Muscle of arm (tissue), 12 donors: ENCODE data around the gene FBLIM1. TPM values are rescaled to one million over a fixed set of nuclear protein-coding genes. Genes with fewer than 3 reads are reported as not detected.

Experiments
- DNase-seq: peaks from one replicate; pipeline ENCODE4 v3.0.0-alpha.2; 2013
- polyA plus RNA-seq, 12 donors: library from polyadenylated mRNA; unstranded; fragments of 120-200 nt; gene quantifications; one replicate each; pipeline ENCODE4 v1.2.1, GENCODE V29; 2013; ENCODE audit not compliant: insufficient read length in 12 of 12

The FBLIM1 gene
- polyA plus RNA-seq, 12 donors, result 14.3 to 85.7 (median 31.6) TPM; not detected in 1

DNA sequence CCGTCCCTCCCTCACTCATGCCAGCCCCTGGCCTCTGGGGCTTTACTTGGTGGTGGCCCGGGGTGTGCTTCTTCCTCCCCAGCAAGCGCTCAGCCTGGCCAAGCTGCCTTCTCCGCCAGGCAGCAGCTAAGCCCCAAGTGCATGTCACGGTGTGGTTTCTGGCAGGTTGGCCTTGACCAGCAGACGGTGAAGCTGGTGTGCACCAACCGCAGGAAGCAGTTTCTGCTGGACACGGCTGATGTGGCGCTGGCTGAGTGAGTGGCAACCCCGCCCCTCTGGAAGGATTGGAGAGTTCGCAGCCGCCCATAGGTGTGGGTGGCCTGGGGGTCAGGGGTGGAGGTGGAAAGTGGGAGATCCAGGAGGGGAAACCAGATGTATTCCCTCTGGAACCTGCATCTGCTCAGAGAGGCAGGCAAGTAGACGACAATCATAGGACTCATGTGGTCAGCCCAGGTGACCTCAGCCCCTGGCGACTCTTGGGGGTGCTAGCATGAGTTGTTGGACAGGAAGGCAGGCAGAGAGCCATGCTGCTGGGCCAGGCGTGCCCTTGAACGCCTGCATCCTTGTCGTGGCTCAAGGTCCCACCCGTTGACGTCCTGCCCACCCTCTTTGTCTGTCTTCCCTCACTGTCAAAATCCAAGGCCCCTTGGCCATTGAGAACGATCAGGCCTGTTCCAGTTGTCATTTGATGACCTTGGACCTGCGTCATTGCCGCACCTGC lies 29.5 kb upstream of the FBLIM1 start:
- no peak for DNase-seq

DNA sequence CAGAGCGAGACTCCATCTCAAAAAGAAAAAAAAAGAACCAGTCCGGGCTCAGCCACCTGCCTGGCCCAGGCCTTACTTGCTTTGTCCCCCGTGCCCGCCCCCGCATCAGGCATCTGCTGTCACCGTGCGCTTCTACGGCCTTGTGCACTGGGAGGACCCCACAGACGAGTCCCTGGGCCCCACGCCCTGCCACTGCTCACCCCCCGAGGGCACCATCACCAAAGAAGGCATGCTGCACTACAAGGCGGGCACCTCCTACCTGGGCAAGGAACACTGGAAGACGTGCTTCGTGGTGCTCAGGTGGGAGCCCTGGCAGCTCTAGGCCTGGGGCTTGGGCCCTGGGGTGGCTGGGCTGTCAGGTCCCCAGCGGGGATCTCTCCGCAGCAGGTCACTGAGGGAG lies 28.2 kb upstream of the FBLIM1 start:
- no peak for DNase-seq

DNA sequence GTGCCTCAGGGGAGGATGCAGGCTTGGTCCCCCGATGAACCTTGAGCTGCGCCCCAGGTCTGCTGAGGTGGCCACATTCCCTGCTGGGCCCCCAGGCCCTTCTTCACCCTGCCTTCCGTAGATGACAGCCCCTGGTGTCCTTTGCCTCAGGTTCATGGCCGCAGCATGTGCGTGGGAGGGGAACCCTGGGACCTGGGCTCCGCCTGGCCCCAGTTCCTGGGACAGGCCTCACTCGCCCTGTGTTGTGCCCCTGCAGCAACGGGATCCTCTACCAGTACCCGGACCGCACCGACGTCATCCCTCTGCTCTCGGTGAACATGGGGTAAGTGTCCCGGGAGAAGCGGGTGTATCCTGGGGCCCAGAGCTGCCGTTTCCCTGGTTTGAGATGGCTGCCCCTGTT lies 27.7 kb upstream of the FBLIM1 start:
- DNase-seq, result no peak

DNA sequence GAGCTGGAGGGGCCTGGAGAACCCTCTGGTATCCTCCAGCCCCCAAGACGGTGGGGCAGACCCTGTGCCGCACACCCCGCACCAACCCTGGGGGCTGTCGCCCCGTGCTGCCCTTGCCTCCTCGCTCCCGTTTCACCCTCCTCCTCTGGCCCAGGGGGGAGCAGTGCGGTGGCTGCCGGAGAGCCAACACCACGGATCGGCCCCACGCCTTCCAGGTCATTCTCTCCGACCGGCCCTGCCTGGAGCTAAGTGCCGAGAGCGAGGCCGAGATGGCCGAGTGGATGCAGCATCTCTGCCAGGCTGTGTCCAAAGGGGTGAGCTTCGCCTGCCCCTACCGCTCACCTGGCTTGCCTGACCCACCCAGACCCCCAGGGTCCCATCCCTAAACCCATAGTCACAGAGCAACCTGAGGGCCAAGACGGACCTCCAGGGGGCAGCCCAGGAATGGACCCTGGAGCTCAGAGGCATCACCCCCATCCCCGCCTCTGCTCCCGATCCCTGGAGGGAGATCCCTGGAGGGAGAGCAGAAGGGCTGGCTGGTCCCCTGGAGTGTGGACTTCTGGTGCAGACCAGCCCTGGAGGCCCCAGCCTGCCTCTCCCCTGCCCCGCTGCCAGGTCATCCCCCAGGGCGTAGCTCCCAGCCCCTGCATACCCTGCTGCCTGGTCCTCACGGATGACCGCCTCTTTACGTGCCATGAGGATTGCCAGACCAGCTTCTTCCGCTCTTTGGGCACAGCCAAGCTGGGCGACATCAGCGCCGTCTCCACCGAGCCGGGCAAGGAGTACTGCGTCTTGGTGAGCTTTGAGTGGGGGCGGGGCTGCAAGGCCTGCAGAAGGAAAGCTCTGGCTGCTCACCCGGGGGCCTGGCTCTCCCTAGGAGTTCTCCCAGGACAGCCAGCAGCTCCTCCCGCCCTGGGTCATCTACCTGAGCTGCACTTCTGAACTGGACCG lies 26.6 kb upstream of the FBLIM1 start:
- DNase-seq, result no peak

DNA sequence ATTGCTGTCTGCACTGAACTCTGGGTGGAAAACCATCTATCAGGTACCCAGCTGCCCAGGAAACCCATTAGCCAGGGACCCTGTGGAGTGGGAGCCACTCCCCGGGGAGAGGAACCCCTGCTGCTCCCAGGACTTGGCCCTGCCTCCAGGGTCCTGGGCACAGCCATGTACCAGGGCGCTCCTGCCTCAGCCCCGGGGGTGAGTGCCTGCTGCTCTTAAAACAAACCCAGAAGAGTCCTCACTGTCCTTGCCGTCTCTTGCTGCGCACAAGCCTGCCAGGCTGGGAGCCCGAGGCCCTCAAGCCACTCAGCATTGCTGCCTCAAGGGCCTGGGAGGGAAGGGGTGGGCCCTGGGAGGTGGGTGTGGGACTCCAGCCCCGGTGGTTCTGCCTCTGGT lies 25.9 kb upstream of the FBLIM1 start:
- no peak for DNase-seq

DNA sequence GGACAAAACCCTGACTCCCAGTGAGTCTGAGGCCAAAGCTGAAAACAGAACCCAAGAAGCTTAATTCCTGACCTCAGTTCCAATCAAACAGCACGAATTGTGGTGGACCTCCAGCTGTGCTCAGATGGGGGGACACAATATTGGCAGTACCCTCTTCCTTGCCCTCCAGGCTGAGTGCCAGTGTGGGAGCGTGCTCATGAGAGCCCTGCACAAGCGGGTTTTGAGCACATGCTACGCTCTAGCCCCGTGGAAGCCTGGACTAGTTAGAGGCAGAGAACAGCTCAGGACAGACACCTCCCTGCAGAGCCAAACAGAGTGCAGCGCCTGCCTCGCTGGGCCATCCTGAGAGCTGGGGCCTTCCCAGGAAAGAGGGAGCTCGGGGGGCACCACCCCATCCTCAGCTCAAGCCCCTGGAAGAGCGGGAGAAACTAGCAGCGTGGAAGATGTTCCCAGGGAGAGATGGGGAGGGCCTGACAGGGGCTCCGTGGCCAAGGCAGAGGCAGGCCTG lies 25.3 kb upstream of the FBLIM1 start:
- no peak for DNase-seq

DNA sequence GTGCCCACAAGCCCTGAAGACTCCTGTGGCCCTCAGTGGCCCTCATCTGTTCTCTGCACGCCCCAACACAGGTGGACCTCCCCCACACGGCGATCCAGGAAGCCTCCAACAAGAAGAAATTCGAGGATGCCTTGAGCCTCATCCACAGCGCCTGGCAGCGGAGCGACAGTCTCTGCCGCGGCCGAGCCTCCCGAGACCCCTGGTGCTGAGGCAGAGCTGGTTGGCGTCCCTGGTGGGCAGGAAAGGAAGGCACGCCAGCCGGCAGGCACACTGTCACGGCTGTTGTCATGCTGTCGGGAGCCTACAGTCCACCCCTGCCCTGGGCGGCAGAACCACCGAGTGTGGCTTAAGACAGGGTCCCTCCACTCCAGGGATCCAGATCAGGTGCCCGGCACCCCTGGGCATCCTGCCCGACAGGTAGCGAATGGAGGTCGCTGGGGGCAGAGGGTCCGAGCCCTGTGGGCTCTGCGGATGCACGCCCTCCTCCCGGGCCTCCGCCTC lies 24.8 kb upstream of the FBLIM1 start:
- no peak for DNase-seq

DNA sequence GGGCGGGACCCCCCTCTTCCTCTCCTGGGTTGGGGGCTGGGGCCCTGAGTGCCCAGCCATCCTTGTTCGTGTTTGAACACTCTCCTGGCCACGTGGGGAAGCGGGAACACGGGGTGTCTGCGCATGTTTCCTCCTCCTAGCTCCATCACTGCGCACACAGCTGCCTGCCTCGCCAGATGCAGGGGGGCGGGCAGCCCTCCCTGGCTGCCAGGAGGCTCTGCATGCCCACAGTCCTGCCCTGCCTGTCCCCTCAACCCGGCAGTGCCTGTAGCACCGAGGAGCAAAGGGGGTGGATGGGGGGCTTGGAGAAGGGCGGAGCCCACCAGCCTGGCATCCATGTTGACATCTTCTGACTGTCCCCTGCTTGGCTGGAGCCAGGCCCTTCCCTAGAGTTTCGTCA lies 24.3 kb upstream of the FBLIM1 start:
- no peak for DNase-seq

DNA sequence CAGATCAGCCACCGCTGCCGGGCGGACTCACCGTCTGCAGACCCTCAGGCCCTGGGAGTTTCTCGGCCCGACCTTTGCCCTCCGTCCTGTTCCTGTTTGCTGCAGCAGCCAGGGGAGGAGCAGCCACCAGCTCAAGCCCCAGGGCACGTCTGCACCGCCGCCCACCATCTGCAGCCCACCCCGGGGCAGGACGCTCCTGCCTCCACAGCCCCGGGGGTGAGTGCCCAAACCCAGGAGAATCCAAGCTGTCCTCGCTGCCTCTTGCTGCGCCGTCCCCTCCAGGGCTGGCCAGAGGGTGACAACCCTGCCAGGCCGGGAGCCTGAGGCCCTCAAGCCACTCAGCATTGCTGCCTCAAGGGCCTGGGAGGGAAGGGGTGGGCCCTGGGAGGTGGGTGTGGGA lies 23.7 kb upstream of the FBLIM1 start:
- DNase-seq, result no peak

DNA sequence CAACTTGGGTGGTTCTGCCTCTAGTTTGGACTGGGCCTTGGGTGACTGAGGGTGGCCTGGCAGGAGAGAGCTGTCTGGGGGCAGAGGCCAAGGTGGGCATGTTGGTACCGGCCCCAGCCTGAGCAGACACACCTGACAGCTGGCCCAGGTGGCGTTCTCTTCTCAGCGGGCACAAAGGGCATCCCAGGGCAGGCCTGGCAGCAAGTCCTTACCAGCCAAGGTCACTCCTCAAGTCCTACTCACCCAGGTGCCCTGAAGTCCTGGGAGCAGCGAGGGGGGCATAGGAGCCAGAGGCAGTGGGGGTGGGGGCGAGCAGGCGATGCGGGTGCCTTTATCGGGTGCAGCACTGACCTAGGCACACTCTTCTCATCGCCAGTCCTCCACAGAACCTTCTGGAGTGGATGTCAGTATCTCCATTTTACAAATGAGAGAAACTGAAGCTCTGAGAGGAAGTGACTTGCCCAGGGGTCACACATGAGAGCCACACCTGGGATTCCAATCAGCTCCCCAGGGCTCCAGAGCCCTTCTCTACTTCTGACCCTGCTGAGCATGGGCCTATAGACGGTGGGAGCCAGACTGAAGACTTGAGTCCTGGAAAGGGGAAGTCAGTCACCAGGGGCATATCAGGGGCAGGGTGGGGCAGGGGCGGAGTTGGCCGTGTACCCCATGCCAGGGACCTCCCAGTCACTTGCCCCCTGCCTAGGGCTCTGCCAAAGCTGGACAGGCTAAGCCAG lies 23.1 kb upstream of the FBLIM1 start:
- no peak for DNase-seq

DNA sequence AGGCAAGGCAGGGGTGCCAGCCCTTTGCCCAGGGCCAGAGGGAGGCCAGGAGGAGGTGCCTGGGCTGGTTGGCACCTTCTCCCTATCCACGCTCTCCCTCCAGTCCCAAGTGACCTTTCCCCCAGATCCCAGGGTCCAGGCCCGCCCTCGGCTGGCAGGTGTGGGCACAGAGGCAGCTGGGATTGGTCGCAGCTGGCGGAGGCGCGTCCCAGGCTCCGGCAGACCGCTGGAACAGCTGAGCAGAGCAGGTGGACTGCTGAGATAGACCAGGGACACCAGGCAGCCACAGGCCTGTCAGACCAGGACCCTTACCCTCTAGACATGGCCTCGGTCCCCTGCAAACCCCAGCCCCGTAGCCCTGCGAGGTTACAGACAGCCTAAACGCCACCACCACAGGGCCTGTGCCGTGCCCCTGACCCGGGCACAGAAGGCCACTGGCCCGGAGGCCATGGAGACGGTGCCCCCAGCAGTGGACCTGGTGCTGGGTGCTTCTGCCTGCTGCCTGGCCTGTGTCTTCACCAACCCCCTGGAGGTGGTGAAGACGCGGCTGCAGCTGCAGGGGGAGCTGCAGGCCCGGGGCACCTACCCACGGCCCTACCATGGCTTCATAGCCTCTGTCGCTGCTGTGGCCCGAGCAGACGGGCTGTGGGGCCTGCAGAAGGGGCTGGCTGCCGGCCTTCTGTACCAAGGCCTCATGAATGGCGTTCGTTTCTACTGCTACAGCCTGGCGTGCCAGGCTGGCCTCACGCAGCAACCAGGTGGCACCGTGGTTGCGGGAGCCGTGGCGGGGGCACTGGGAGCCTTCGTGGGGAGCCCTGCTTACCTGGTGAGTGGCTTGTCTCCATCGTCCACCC lies 22.3 kb upstream of the FBLIM1 start, which contains the start of gene SLC25A34:
Gene SLC25A34 (plus strand): TSS at position 221 of the 854 bp plus-strand sequence. CDS start 228 bp downstream, at position 449.
- DNase-seq, result peak; percentile 40

DNA sequence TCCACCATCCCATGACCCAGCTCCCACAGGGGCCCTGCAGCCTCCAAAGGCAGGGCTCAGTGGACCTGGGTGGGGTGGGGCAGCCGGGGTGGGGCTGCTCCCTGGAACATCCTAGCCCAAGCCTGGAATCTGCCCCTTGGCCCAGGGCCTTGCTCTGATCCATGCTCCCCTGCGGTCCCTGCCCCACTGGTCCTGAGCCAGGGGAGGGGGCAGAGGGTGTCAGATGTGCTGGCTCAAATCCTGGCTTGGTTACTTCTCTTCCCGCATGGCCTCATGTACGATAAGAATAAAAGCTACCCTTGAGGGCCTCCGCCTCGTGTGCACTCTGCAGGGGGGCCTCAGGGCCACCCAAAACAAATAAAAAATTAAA lies 21.7 kb upstream of the FBLIM1 start:
- DNase-seq, result no peak

DNA sequence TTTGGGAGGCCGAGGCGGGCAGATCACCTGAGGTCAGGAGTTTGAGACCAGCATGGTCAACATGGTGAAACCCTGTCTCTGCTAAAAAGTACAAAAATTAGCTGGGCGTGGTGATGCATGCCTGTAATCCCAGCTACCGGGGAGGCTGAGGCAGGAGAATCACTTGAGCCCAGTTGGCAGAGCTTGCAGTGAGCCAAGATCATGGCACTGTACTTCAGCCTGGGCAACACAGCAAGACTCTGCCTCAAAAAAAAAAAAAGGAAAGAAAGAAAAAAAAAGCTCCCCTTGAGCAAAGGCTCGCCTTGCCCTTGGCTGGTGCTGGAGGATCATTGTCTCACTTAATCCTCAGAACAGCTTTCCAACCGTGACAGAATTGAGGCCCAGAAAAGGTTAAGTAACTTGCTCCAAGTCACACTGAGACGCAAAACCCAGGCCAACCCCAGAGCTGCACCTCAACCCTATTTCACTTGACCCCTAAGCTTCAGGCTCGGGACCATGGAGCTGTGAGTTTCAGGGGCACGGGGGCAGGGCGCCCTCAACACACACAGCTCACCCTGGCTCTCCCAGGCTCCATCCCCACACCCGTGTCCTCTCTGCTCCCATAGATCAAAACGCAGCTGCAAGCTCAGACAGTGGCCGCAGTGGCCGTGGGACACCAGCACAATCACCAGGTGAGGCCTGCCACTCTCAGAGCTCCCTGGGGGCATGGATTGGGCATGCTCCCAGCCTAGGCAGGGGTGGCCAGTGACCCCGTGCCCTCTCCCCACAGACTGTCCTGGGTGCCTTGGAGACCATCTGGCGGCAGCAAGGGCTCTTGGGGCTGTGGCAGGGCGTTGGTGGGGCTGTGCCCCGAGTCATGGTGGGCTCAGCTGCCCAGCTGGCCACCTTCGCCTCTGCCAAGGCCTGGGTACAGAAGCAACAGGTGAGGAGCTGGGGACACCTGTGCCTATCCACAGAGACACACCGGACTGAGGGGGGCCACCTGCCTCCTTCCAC lies 21.0 kb upstream of the FBLIM1 start:
- no peak for DNase-seq

DNA sequence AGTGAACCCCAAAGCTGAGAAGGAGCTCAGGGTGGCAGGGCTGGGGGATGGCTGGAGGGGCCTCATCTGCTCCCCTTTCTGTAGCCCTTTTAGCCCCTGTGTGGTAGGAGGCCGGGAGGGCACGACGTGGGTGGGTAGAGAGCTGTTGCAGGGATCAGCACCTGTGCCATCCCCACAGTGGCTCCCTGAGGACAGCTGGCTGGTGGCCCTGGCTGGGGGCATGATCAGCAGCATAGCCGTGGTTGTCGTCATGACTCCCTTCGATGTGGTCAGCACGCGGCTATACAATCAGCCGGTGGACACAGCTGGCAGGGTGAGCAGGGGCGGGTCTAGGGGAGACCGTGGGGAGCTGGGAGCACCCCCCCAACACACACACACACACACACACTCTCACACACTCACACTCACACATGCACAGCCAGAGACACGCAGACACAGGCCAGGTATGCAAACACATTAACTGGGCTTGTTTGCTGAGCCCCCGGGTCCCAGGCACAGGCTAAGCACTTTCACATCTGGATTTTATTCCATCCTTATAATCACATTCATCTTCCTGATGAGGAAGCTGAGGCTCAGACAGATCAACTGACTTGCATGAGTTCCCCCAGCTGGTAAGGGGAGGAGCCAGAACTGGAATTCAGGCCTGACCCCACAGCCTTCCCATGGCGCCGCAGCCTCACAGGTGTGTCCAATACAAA lies 20.0 kb upstream of the FBLIM1 start:
- DNase-seq, result no peak

DNA sequence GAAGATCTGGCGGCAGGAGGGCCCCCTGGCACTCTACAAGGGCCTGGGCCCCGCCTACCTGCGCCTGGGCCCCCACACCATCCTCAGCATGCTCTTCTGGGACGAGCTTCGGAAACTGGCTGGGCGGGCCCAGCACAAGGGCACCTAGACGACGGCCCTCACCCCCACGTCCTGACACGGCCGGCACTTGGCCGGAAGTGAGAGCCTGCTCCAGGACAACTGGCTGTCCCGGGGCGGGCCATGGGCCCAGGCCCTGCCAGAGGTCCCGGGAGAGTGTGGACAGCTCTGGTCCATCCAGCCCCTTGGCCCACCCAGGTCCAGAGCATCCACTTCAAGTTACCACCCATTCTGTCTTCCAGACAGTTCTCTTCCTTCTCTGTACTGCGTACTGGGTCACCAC lies 19.3 kb upstream of the FBLIM1 start:
- no peak for DNase-seq

DNA sequence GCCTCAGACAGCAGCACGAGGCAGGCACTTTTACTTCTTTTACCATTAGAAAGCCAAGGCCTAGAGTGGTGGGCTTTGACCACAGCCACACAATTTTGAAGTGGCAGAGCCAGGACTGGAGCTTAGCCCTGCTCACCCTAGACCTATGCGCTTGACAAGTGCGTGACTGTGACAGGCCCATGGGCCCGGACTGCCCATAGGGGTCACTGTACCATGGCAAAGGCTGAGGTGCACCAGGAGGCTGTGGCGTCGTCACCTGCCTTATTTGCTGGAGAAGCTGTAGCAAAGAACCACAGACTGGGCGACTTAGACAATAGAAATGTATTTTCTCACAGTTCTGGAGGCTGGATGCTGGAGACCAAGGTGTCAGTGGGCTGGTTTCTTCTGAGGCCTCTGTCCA lies 18.9 kb upstream of the FBLIM1 start:
- no peak for DNase-seq

DNA sequence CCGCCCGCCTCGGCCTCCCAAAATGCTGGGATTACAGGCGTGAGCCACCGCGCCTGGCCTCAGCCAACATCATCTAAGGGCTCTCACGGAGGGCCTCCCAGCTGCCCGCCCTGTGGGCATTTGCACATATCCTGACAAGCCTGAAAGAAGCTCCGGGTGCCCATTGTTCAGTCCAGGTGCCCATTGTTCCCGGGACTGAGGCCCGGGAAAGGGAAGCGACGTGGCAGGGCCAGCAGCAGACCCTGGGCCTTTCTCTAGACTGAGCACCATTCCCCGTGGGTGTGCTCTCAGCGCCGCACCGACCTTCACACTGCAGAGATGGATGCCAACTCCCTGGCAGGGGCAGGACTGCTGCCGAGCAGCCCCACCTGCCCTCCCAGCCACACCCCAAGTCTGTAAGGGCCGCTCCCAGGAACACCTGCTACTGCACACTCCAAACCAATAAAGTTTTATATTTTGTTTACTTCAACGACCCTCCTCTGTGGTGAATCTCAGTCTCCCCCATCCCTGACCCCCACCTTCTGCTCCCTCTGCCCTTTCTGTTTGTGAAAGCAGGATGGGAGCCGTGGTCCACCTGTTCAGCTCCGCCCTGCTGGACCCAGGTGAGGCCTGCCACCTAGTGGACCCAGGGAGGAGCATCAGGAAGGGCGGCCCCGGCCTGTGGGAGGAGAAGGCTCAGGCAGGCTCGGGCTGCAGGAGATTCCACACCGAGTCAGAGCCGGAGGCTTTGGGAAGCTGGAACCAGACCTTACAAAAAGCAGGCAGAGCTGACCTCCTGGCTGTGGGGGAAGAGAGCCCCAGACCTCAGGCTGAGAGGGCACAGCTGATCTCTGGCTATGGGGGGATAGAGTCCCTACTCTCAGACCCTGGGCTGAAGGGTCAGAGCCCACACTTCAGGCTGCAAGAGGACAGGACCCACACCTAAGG lies 17.4 kb upstream of the FBLIM1 start:
- no peak for DNase-seq

DNA sequence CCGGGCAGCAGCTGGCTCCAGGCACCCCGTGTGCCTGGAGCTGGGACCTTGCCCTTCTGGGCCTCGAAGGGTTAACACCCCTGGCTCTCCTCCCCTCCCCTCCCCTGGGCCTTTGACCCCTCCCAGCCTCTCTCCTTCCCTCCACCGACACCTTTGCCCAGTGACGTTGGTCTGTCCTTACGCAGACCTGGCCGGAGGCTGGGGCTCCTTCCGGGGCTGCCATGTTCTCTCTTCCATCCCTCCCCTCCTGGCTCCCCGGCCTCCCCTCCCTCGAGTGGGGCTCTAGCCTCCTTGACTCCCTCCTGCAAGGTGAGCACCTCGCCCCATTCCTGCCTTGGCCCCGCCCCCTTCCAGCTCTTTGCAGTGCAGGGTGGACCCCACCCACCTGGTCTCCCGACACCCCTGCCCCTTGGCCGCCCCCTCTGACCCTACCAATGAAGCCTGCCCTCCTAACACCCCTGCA lies 16.2 kb upstream of the FBLIM1 start, which contains the start of gene TMEM82:
Gene TMEM82 (plus strand): TSS at position 161 of the 463 bp plus-strand sequence. CDS start 61 bp downstream, at position 222.
- DNase-seq, result no peak
